Heart left ventricle (tissue), 16 donors: ENCODE data around the gene SLC4A7. TPM values are rescaled to one million over a fixed set of nuclear protein-coding genes. Genes with fewer than 3 reads are reported as not detected.

Source experiments
- ATAC-seq, 4 donors: fragments of 200-7000 bp; cut with Tn5 transposase; one replicate each; pipeline ENCODE4 v1.9.1; 2020 to 2022; ENCODE audit warnings: moderate library complexity in 4 of 4, mild to moderate bottlenecking in 3 of 4, moderate number of reproducible peaks in 1 of 4
- DNase-seq, 5 donors: peaks; one replicate each; pipeline ENCODE4 v3.0.0-alpha.2; 2020
- H3K27ac ChIP-seq, 12 donors: fragments of 200-600 bp; sonication (generic) in 4 of 12; one replicate each; pipeline versions ENCODE4 v1.5.0 to v1.8.0; 2016 to 2022; ENCODE audit warnings: mild to moderate bottlenecking in 2 of 12
- H3K27me3 ChIP-seq, 9 donors: fragments of 200-600 bp; sonication (generic) in 2 of 9; one replicate each; pipeline versions ENCODE4 v1.5.1 to v1.8.0; 2016 to 2022; ENCODE audit warnings: mild to moderate bottlenecking in 3 of 9
- H3K36me3 ChIP-seq, 9 donors: fragments of 200-600 bp; sonication (generic) in 2 of 9; one replicate each; pipeline versions ENCODE4 v1.5.0 to v1.8.0; 2018 to 2022; ENCODE audit warnings: mild to moderate bottlenecking in 2 of 9
- H3K4me1 ChIP-seq, 12 donors: fragments of 200-600 bp; sonication (generic) in 4 of 12; one replicate each; pipeline versions ENCODE4 v1.5.0 to v1.8.0; 2016 to 2022; ENCODE audit warnings: mild to moderate bottlenecking in 3 of 12
- H3K4me3 ChIP-seq, 12 donors: fragments of 200-600 bp; sonication (generic) in 4 of 12; one replicate each; pipeline versions ENCODE4 v1.5.0 to v1.8.0; 2017 to 2022; ENCODE audit warnings: mild to moderate bottlenecking in 9 of 12, moderate library complexity in 4 of 12
- H3K9me3 ChIP-seq, 12 donors: fragments of 200-600 bp; sonication (generic) in 4 of 12; one replicate each; pipeline versions ENCODE4 v1.5.0 to v1.8.0; 2016 to 2022; ENCODE audit warnings: mild to moderate bottlenecking in 1 of 12
- POLR2A ChIP-seq, 2 donors: fragments of 450-650 bp; IDR thresholded peaks; one replicate each; pipeline ENCODE4 v1.6.1; 2017; ENCODE audit warnings: antibody characterized with exemption in 2 of 2, mild to moderate bottlenecking in 2 of 2, moderate library complexity in 2 of 2
- WGBS, 4 donors: extraction: QIAGEN DNeasy Blood & Tissue Kit in 2 of 4; methylation state at CpG; one replicate each; pipeline versions ENCODE4 v1.1.5 to v1.1.7; 2013 to 2018; 5-methylcytosine and 5-hydroxymethylcytosine counted together
- intact Hi-C, 10 donors: fragments of 100-400 bp; cut with DNase I; formaldehyde crosslinking; loops; one replicate each; pipeline versions ENCODE4 v1.11.1 to v1.14.2; 2022
- polyA plus RNA-seq, 2 donors: library from polyadenylated mRNA; stranded (reverse); fragments of 200-250 nt; gene quantifications; one replicate each; pipeline ENCODE4 v1.2.3, GENCODE V29; 2013
- total RNA-seq, 9 donors: library from RNA; depleted of rRNA in 2 of 9; stranded (reverse); fragments of >200 nt in 2 of 9; fragmentation: NEBNext Ultra II Directional in 3 of 9; extraction: Animal tissue kit (Norgen Biotek cat#: 25700) in 3 of 9; gene quantifications; one replicate each; pipeline versions ENCODE4 v1.1.0 to v1.2.4, GENCODE V29; 2016 to 2023
- TF ChIP-seq, protein P1 (sequence below), 12 donors: fragments of 200-600 bp; sonication (generic) in 4 of 12; IDR thresholded peaks; one replicate each; pipeline versions ENCODE4 v1.5.0 to v1.8.0; 2018 to 2022; ENCODE audit warnings: antibody characterized with exemption in 12 of 12, mild to moderate bottlenecking in 5 of 12
- donor health status: ischemic (EF 13 %, LVEDD 7.1; RV severe dilation, severe dysfunction).
- donor health status: healthy with polysubstance abuse.
- donor health status: DM: no; HTN: yes; CAD: no.
- donor health status: DM: no; HTN: no; CAD: no.
- donor health status: ischemic (EF 25% LVEDD 6.9; RV normal size, moderate dysfunction).
- donor health status: ischemic (EF 25% LVEDD 5.7; RV mildly dilated, moderate dysfunction).
- donor health status: healthy.
- donor health status: DM: yes; HTN: yes; CAD: no.
- donor health status: ischemic (EF 35%, LVEDD 5.7; RV mildly dilated, moderate dysfunction).
- donor health status: nonischemic (EF 11% LVEDD 7.7; RV severe dilation, severe dysfunction).
- donor health status: DM: yes; HTN: yes; CAD: no.
- donor health status: PGD.
- donor health status: ischemic (EF 29% LVEDD 5.4; RV normal size, mild dysfunction).
- donor health status: nonischemic (EF 23%, LVEDD 6.1; RV moderate dilation, normal function).

Gene SLC4A7
- total and polyA plus RNA-seq, 11 donors, result 2.2 to 25.4 (median 15.0) TPM

DNA sequence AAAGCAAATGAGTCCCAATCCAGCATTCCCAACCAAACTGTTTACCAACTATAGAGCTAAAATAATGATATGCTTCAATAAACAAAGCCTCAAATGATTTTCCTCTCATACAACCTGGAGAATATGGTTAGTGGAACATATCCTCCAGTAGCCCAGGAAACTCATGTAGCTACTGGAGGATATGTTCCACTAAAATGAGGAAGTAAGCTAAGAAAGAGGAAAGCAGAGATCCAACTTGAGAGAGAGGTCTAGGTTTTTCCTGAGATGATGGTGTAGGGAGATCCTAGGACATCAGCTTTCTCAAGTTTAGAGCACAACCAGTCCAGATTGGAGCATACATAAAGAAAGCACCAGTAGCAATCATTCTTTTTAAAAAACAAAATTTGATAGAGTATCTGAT, 44.6 kb upstream of the SLC4A7 start:
- Histone ChIP-seq H3K4me3 (no peak overlapping the region), H3K4me1 (peaks cover 0 to 22% (median 5%) of the 10 kb centered on the region in 12 donors), H3K27ac (no peak overlapping the region), H3K27me3 (no peaks in the 10 kb centered on the region), H3K36me3 (no peaks in the 10 kb centered on the region), H3K9me3 (no peaks in the 10 kb centered on the region)
- TF ChIP-seq, protein P1, sequence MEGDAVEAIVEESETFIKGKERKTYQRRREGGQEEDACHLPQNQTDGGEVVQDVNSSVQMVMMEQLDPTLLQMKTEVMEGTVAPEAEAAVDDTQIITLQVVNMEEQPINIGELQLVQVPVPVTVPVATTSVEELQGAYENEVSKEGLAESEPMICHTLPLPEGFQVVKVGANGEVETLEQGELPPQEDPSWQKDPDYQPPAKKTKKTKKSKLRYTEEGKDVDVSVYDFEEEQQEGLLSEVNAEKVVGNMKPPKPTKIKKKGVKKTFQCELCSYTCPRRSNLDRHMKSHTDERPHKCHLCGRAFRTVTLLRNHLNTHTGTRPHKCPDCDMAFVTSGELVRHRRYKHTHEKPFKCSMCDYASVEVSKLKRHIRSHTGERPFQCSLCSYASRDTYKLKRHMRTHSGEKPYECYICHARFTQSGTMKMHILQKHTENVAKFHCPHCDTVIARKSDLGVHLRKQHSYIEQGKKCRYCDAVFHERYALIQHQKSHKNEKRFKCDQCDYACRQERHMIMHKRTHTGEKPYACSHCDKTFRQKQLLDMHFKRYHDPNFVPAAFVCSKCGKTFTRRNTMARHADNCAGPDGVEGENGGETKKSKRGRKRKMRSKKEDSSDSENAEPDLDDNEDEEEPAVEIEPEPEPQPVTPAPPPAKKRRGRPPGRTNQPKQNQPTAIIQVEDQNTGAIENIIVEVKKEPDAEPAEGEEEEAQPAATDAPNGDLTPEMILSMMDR (IDR thresholded peaks at IDR 0.05), result no peak
- no peak for TF ChIP-seq POLR2A (IDR thresholded peaks at IDR 0.05)
- intact Hi-C loops, result no loop called here
- DNase-seq (no peak), ATAC-seq (no peak)

DNA sequence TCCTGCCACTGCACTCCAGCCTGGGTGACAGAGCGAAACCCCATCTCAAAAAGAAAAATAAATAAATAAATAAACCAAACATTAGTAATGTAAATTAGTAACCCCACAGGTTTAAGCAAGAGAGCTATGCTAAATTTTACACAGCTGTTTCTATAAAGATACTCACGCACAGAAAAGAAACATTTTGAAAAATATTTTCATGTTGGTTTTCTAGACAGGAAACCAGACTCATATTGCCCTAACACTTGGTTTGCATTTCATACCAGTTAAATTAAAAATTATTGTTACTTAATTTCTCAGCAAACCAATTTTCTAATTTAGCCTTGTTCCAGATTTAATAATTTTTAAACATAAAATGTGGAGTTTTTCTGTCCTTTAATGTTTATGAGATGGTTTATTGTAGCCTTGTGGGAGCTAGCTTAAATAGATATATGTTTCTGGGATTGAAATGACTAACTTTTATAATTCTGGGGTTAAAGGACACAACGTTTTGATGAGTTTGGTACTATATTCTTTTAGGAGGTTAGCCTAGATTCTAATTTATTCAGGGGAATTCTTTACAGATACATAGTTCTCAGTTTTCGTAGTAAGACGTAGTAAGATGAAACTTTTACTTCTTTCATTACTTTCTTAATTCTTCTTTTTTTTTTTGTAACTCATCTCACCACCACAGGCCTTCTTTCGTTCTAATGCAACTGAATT, 42.6 kb upstream of the SLC4A7 start:
- no peak overlapping the region for H3K27ac ChIP-seq

DNA sequence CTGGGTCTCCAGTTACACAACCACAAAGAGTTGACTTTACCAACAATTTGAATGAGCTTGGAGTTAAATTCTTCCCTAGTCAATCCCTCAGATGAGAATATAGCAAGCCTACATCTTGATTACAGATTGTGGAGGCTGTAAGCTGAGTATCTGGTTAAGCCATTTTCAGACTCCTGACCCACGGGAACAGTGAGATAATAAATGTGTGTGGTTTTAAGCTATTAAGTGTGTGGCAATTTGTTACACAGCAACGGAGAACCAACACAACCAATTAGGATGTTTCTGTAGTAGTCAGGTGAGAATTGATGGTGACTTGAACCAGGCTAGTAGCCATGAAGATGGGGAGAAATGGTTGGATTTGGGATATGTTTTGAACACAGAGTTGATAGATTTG, 37.7 kb upstream of the SLC4A7 start:
- Histone ChIP-seq H3K27me3 (no peaks in the 10 kb centered on the region), H3K4me3 (no peak overlapping the region), H3K36me3 (no peaks in the 10 kb centered on the region), H3K9me3 (no peaks in the 10 kb centered on the region), H3K4me1 (peaks cover 0 to 35% (median 12%) of the 10 kb centered on the region in 12 donors), H3K27ac (peak overlapping the region in 11 of 12 donors; percentile 6 to 63 (median 45))
- intact Hi-C loops, result loop anchor here in 2 of 10 donors (5.0 kb wide), 2 partner anchors 35 to 40 kb away; partner anchors contain the start of gene SLC4A7 (in 1 of the 2)
- WGBS, 4 donors, result 72 to 83% (median 75%) methylated on average over 2 of the region's 2 CpGs
- ATAC-seq (no peak), DNase-seq (no peak)
- TF ChIP-seq, protein P1 (IDR thresholded peaks at IDR 0.05), result no peak
- TF ChIP-seq POLR2A (IDR thresholded peaks at IDR 0.05), result no peak

More for the DNA sequence above, 42.6 kb upstream of the SLC4A7 start:
- Histone ChIP-seq H3K9me3 (no peaks in the 10 kb centered on the region), H3K27me3 (no peaks in the 10 kb centered on the region), H3K36me3 (no peaks in the 10 kb centered on the region), H3K4me3 (no peak overlapping the region), H3K4me1 (peaks cover 0 to 24% (median 7%) of the 10 kb centered on the region in 12 donors)
- DNase-seq (no peak), ATAC-seq (no peak)
- TF ChIP-seq POLR2A (IDR thresholded peaks at IDR 0.05), result no peak
- TF ChIP-seq, protein P1 (IDR thresholded peaks at IDR 0.05), result no peak
- intact Hi-C loops, result no loop called here
- WGBS, 4 donors, result 91 to 93% (median 92%) methylated on average over 6 of the region's 6 CpGs

DNA sequence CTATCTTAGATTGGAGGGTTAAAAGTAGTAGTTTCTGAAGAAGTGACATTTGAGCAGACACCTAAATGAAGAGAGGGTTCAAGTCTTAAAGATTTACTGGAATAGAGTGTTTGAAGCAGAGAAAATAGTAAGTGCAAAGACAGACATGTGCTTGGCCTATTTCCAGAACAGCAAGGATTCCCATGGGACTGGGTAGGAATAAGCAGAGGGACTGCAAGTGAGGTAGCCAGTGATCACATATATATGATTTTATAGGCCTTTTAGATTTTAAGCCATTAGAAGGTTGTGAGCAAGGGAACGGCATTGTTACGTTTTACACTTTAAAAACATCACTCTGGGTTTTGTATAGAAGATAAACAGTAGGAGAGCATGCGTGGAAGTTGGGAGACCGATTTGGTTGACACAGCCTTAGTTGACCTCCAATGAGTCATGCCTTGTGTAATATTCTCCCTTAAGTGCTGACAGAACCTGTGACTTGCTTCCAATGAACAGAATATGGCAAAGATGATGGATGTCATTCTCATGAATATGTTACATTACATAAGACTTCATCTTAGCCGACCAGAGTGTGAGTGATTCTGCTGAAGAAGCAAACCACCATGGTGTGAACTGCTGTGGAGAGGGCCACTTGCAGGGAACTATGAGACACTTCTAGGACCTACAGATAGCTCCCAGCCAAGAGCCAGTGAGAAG, 37.1 kb upstream of the SLC4A7 start:
- TF ChIP-seq POLR2A (IDR thresholded peaks at IDR 0.05), result no peak
- TF ChIP-seq, protein P1 (IDR thresholded peaks at IDR 0.05), result no peak
- no peaks in the 10 kb centered on the region for H3K36me3 ChIP-seq
- H3K4me3 ChIP-seq, result no peak overlapping the region
- intact Hi-C loops, result loop anchor here in 2 of 10 donors (5.0 kb wide), 2 partner anchors 34 to 39 kb away; partner anchors contain the start of gene SLC4A7 (in 1 of the 2)
- WGBS, 4 donors, result 34 to 56% (median 48%) methylated on average over 5 of the region's 5 CpGs
- H3K27me3 ChIP-seq, result no peaks in the 10 kb centered on the region
- peaks cover 0 to 35% (median 12%) of the 10 kb centered on the region in 12 donors for H3K4me1 ChIP-seq
- peak; percentile 69 to 96 (median 88) for ATAC-seq
- peak in 3 of 5 donors; percentile 19 to 49 (median 41) for DNase-seq
- H3K9me3 ChIP-seq, result no peaks in the 10 kb centered on the region
- H3K27ac ChIP-seq, result peak overlapping the region in 11 of 12 donors; percentile 6 to 63 (median 45)
